Ecto neural progenitor cell (in vitro differentiated cells): ENCODE measurements around the gene FHOD3.
"Not testable (repeated sequence)": the region's sequence is repeated elsewhere in the genome, so short reads cannot be mapped to it uniquely, and the experiment has no call there.

Experiments used
- DNase-seq: peaks from one replicate; pipeline ENCODE4 v3.0.0-alpha.2; 2018; ENCODE audit warnings: low spot score

FHOD3 gene

DNA sequence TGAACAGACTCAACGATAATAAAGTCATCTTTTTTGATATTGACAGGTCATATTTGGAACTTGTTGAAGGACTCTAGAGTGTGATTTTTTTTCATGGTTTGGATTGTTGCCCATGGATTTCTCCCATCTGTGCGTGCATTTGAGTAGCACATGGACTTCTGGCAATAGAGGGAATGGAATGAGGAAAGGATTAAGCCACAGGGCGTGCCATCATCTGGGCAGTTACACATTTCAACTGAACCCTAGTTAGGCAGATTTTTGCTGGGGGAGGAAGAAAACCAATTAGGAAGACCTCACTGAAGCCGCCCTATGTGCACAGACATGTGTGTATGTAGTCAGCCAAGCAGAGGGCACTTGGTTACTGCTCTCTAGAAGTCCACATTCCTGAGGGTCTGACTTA lies 458.7 kb downstream of the FHOD3 start:
- no peak for DNase-seq

DNA sequence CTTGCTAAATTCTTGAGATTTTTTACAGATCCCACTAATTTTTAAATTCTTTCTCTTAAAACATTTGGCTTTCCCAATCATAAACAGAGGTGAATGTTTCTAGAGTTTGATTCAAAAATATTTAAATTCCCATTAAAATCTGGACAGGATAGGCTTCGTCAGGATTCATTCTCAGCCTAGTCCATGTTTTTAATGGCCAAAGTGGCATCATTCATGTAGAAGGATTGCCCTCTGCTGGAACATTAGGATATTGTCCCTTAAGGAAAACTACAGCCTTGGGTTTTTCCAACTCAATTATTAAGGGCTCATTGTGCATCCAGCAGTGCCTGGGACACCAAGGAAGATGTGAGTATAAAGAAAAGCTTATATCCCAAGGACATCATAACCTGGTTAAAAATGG lies 459.6 kb downstream of the FHOD3 start:
- no peak for DNase-seq

DNA sequence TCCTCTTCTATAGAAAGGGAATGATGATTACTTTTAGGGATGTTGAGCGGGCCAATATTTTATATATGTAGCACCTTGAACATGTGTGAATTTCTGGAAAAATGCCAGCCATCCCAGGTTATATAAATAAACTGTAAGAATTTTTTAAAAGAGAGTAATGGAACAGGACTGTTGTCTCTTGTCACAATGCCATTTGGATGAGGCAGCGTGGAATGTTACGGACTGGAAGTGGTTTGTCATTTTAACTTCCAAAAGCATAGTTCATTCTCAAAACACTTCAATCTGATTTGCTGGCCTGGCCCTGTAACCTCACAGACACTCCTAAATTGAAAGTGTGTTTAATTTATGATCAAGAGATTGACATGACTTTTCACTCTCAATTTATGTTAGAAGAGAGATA lies 460.5 kb downstream of the FHOD3 start:
- no peak for DNase-seq

DNA sequence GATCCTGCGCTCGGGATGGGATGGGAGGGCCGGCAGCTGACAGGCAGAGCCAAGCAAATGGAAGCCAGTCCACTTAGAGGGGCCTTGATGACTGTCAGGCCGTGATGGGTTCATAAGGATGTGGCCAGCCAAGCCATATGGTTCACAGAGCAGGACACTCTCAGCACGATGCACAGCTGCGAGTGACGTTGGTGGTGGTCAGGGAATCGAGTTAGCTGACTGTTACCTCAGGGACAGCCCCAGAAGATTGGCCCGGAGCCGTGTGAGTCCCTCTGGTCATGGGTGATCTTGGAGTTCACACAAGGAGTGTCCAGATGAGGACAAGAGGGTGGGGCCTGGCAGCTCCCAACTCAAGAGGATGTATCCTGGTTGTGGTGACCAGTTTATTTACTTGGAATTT lies 461.1 kb downstream of the FHOD3 start:
- DNase-seq = no peak

DNA sequence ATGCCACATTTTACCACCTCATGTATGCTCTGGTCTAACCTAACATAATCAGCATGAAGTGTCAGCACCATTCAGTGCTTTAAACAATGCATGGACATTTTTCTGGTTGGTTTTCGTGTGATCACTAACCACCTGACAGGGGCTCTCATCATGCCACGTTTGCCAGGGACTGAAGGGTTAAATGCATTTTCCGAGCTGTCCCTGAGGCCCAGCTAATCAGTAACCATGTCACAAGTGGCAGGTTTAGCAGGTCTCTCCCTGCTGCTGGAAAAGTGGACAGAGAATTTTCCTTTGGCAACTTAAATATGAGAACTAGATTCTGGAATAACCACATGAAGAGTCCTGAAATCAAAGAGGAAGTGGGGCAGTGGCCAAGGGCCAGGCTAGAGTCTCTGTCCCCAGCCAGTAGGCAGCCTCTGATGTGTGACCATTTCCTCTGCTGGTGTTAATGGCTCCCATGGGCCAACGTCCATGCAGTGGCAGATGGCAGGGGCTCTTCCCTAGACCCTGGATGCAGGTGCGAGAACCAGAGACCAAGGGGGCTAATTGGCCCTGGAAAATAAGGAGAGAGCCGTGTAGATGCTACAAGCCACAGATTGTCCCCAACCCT lies 461.8 kb downstream of the FHOD3 start:
- DNase-seq = no peak

DNA sequence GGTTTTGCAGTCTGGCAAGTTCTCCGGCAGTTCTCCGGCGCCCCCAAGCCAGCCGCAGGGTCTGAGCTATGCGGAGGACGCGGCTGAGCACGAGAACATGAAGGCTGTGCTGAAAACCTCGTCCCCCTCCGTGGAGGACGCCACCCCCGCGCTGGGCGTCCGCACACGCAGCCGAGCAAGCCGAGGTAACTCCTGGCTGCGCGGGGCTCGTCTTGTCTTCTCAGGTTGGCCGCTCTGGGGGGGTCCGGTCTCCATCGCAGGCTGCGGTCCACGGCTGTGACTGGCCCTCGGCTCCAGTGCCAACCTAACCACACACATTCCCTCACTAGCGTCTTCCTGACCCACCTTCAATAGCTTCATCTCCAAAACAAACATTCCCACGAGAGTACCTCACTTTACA lies 463.1 kb downstream of the FHOD3 start:
- no peak for DNase-seq

DNA sequence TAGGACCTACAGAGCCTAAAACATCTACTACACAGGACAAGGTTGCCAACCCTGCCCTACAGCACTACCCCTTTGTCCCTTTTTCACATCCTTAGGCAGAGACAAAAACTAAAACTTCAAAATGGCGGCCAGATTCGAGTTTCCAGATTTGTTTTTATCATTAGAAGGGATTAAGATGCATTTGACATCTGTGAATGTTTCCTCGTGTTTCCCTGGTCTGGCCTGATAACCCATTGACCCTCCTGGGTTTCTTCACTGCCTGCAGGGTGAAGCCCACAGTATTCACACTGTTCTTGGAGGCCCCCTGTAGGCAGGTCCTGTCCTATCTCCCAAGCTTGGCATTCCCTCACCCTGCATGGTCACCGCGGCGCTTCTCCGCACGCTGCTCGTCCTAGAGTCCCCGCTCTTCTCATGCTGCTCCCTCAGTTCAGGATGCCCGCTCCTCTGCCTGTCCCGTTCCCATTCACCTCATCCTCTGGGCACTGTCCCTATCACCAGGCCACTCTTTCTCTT lies 463.7 kb downstream of the FHOD3 start:
- no peak for DNase-seq

DNA sequence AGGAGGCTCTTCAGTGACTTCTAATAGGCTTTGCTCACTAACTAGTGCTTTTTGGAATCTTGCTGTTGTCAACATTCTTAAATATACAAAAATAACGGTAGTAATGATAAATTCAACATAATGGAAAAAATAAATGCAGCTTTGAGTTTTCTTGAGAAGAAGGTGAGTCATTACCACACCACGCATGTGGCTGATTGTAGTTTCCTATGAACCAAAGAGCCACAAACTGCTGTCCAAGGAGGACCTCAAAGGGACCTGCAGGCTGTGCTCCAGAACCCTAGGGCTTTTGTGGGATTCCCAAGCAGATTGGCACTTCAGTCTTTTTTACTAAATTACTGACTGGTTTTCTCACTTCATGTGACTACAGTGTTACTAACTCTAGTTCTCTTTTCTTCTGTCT lies 464.6 kb downstream of the FHOD3 start:
- no peak for DNase-seq

DNA sequence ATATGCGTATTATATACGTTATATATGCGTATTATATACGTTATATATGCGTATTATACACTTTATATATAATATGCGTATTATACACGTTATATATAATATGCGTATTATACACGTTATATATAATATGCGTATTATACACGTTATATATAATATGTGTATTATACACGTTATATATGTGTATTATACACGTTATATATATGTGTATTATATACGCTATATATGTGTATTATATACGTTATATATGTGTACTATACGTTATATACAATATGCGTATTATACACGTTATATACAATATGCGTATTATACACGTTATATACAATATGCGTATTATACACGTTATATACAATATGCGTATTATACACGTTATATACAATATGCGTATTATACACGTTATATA lies 465.5 kb downstream of the FHOD3 start:
- DNase-seq = not testable (repeated sequence)

DNA sequence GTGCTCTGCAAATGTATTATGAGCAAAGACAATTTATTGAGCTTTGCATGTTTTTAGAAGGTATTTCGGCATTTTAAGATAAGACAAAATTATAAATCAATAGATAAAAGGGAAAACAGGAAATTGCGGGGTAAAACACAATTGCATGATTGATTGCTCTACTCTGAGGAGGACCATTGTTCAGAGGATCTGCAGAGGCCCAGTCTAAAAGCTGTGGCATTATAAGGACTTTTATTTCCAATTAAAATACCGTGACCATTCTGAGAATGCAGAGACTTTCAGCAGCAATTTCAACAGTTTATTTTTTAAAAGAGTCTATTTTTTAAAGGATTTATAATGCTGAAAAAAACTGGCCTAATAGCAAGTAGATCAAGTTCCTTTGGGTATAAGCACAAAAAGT lies 469.3 kb downstream of the FHOD3 start:
- no peak for DNase-seq

DNA sequence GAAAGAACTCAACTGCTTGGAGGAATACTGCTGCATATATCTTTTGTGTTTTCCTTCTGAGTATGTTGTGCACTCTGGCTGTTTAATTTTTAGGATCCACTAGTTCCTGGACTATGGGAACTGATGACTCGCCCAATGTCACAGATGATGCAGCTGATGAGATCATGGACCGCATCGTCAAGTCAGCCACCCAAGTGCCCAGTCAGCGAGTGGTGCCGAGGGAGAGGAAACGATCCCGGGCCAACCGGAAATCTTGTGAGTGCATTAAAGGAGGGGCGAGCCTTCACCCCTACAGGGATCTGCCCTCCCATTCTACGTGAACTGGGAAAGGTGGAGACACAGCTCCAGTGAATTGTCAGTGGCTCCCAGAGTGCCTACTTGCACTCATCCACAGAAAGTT lies 471.7 kb downstream of the FHOD3 start:
- DNase-seq = no peak

DNA sequence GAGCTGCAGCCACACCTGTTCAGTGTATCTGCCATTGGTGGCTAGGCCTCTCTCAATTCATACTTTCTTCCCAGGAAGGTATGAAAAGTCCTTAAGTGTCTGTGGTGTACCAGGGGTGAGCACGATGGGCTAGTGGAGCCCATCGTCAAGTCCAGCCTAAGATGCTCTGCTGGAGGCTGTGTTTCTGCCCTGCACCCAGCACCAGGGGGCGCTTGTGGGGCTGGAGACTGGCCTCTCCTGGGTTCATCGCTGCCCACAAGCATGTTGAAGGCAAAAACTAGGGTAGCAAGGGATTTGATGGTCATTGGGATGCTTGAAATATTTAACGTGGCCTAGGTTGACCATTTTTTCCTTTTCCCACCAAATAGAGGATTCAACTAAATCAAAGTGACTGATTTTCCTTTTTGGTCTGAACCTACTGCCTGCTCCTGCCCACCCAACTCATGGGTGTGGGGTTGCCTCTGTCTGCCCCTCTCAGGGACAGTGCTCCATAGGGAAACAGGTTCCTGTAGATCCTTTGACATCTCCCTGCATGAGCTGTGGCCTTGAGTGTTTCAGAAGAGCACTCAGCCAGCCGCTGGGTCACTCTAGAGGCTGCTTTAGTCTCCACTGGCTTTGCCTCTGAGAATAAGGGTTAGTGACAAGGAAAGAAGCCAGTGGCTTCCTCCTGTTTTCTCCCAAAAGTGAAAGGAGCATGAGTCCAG lies 472.2 kb downstream of the FHOD3 start:
- DNase-seq = no peak

DNA sequence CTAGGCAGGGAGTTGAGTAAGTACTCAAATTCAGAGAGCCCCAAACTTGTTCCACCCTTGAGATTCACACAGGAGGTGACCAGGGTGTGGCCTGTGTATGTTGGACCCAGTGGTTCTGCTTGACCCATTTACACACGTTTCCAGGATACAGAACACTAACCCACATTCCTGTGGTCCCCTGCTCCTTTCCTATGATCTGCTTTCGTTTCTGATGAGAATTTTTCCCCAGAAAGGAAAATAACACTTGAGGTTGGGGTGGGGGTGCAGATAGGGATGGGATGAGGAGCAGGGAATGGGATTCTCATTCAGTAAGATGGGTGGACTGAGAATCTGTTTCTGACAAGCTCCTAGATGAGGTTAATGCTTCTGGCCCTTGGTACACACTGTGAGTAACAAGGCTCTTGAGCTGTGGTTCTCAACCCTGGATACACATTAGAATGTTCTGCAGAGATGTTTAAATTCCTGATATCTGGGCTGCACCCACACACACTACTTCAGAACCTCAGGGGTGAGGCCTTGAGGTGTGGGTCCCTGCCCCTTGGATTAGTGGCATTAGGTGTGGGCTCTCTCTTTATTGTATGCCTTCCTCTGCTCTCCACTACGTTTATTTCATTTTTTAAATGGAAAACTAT lies 472.9 kb downstream of the FHOD3 start:
- no peak for DNase-seq

DNA sequence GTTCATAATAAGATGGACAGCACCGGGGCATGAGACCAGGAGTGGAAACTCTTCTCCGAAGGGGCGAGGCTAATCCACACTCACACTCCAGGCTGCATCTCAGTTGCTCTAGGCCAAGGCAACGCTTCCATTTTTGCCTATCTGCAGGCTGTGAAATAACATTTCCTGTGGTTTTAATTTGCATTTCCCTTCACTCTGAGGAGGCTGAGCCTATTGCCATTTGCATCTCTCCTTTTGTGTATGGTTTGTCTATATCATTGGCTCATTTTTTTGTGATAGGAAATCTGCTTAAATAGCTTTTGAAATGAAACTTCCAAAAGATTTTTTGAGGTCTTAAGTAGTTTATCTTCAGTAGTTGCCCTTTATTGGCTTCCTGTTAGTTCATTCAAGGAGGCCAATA lies 473.7 kb downstream of the FHOD3 start:
- no peak for DNase-seq

DNA sequence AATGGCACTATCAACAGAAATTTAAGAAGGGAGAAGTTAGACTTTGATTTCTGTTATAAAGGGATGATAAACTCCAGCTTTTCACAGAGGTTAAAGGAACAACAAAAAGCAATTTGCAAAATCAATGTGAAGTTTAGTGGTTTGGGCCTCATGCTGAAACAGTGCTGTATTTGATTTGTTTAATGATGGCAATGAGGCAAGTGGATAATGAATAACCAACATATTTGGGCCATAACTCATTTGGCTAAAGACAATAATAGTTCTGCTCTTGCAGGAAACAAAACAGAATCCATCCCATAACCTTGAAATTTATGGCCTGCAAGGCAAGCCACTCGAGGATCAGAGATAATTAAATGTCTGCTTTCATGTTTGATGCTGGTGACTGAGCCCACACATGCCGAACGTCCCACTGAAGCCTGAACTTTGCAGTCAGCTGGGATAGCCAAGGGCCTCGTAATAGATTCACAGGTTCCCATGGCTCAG lies 474.8 kb downstream of the FHOD3 start:
- DNase-seq = no peak

DNA sequence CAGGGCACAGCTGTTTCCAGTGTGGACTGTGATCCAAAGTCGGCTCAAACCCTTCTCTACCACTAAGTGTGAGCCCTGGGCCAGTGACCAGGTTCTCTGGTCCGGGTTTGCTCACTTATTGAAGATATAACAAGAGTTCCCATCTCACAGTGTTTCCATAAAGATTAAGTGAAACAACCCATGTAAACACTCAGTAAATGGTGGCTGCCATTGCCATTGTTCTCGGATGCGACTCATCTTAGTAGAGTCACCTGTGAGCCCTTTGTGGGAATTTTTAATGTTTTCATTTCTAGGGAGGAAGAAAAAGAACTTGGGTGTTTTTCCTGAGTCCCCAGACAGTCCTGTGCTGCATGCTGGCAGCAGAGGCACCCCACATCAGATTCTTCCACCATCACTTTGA lies 477.9 kb downstream of the FHOD3 start:
- no peak for DNase-seq

DNA sequence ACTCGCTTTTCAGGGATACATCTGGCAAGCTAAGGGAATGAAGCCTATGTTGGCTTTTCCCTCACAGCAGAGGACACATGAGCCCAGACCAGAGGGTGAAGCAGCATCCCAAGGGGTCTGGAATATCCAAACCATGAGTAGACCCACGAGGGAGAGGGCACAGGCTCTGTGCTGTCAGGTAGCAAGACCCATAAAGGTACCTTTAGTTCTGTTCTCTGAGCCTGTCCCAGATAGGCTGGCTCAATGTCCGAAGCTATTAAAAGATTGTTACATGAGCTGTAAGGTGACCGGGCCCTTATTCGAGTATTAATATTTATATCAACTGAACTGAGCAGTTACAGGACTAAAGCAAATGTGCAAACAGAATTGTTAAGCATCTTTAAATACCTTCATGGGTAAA lies 479.1 kb downstream of the FHOD3 start:
- DNase-seq = no peak

DNA sequence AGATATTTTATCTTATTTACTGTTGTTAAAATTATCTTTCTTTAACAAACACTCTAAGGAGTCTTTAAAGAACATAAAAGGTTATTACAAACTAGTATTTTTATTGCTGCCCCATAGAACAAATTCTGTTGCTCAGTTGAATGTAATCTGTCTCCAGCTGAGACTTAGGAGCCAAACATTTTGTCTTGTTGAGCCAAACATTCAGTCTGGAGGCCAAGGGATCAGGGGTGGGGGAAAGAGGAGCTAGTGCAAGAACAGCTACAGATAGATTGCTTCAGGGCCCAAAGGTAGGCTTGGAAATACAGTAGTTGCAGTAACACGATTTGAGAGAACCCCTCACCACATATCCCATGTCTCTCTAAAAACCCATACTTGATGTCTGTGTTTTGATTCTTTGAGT lies 480.1 kb downstream of the FHOD3 start:
- no peak for DNase-seq

DNA sequence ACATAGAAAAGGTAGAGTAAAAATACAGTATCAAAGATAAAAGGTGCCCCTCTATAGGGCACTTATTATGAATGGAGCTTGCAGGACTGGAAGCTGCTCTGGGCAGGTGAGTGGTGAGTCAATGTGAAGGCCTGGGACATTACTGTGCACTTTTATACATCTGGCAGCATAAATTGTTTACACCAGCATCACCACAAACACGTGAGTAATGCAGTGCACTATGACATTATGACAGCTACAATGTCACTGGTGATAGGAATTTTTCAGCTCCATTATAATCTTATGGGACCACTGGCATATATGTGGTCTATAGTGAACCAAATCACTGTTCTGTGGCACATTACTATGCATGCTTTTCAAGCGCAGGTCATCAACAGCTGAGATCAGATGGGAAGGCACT lies 483.2 kb downstream of the FHOD3 start:
- DNase-seq = no peak

DNA sequence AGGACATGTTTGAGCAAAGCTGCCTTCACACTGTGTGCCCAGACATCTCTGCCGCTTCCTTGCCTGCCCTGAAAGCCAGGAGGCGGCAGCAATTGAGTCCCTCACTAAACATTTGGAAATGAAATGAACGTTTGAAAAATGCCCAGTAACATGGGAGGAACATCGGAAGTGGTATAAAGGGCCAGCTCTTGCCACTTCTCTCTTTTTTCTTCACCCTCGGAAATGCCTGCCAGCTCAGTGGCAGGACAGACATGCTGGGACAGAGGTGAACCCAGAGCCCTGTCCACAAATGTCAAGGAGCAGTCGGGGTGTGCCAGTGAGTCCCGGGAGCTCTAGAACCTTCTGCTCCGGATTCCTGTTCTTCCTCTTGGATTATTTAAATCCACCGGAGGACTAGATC lies 485.2 kb downstream of the FHOD3 start:
- DNase-seq = no peak

DNA sequence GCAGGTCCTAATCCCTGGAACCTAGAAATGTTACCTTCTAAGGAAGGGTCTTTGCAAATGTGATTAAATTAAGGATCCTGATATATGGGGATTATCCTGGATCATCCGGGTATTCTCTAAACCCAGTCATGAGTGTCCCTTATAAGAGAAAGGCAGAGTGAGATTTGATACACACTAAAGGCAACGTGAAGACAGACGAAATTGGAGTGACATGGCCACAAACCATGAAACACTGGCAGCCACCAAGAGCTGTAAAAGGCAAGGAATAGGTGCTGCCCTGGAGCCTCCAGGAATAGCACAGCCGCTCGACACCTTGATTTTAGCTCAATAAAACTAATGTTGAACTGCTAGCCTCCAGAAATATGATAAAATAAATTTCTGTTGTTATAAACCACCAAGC lies 486.3 kb downstream of the FHOD3 start:
- no peak for DNase-seq

DNA sequence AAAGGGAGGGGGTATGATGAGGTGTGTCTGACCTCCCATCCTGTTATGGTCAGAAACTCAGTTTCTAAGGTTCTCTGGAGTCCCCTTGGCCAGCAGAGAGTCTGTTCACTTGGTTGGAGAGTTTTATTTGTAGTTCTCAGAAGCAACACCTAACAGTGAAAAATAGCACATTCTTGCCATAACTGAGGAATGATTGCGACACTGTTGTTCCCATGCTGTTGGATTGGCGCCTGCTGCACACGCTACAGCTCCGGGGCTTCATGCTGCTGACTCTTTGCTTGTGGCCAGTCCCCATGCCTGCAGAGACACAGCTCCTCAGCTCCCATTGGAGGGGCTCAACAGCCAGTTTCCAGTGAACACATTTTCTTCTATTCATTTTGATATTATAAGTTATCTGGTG lies 489.2 kb downstream of the FHOD3 start:
- DNase-seq = no peak

DNA sequence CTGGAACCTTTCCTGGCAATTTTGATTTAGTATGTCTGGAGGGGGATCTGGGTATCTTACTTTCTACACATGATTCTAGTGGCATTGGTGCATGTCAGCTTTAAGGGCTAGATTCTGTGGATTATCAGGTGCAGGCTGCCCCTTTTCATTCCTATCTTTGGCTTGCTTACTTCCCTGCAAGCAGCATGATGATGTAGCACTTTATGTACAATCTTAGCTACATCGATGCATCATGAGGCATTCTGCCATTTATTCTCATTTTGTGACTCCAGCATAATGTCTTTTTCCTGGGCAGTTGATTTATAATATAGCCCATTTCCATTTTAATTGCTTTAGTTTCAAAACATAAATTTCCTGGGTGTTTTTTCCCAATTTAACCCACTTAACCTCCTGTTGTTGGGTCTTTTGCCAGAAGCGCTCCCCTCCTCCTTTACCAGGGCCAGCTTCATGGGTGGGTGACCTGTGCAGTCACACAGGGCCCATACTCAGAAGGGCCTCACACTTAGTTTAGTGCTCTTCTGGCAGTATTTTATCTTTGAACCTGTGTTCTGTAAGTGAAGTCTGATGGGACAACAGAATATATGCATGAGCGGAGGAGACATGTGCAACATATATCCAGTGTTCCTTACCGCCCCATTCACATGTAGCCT lies 495.2 kb downstream of the FHOD3 start:
- no peak for DNase-seq
